ENCODE results near the gene ZSCAN26.

GRCh38 chr6:28257042-28257441, 9.9 kb upstream of the ZSCAN26 start:
- no peak for TF ChIP-seq TSHZ2 (CRISPR knock-in tag; IDR thresholded peaks at IDR 0.05)
- TF ChIP-seq POU6F1 (CRISPR knock-in tag; IDR thresholded peaks at IDR 0.05; ENCODE audit: borderline replicate concordance, low read depth), result no peak
- no peak for TF ChIP-seq PPARA (CRISPR knock-in tag; IDR thresholded peaks at IDR 0.05; ENCODE audit: borderline replicate concordance)
- no peak for TF ChIP-seq ZNF565 (CRISPR knock-in tag; conservative IDR thresholded peaks at IDR 0.05; ENCODE audit: low read depth)
- no peak for TF ChIP-seq ISL1 (CRISPR knock-in tag; IDR thresholded peaks at IDR 0.05)
- TF ChIP-seq RARB (CRISPR knock-in tag; IDR thresholded peaks at IDR 0.05), result no peak
- no peak for TF ChIP-seq ESRRG (CRISPR knock-in tag; IDR thresholded peaks at IDR 0.05)
- TF ChIP-seq OSR1 (CRISPR knock-in tag; IDR thresholded peaks at IDR 0.05), result no peak
- TF ChIP-seq PATZ1 (CRISPR knock-in tag; IDR thresholded peaks at IDR 0.05; ENCODE audit: borderline replicate concordance), result no peak
- no peak for TF ChIP-seq ARNTL (CRISPR knock-in tag; IDR thresholded peaks at IDR 0.05; ENCODE audit: borderline replicate concordance, low read depth)
- no peak for TF ChIP-seq ZFP30 (CRISPR knock-in tag; IDR thresholded peaks at IDR 0.05)
- TF ChIP-seq CSRNP3 (CRISPR knock-in tag; IDR thresholded peaks at IDR 0.05), result no peak
- no peak for TF ChIP-seq ZFP3 (CRISPR knock-in tag; IDR thresholded peaks at IDR 0.05)
- no peak for TF ChIP-seq ZNF70 (CRISPR knock-in tag; IDR thresholded peaks at IDR 0.05)
